ENCODE data around the gene SIGLEC8. TPM values are rescaled to one million over a fixed set of nuclear protein-coding genes. Genes with fewer than 3 reads are reported as not detected.

SIGLEC8 gene
- total RNA-seq, 1 donor from 2014 or later: 0.07 TPM

Other genes starting within 250 kb of the SIGLEC8 start
- gene CD33, start 233.4 kb downstream of the SIGLEC8 start, total RNA-seq: 14.3 and 17.0 TPM in 2 replicates
- gene SIGLECL1, start 207.4 kb downstream of the SIGLEC8 start, total RNA-seq: not detected in 2 replicates
- gene IGLON5, start 146.8 kb downstream of the SIGLEC8 start, total RNA-seq: 7.0 TPM in 2 replicates
- gene VSIG10L, start 116.3 kb downstream of the SIGLEC8 start, total RNA-seq: 9.5 and 10.4 TPM in 2 replicates
- gene ETFB, start 92.1 kb downstream of the SIGLEC8 start, total RNA-seq: 209 and 215 TPM in 2 replicates
- gene CLDND2, start 89.5 kb downstream of the SIGLEC8 start, total RNA-seq: 13.8 and 14.9 TPM in 2 replicates
- gene NKG7, start 85.8 kb downstream of the SIGLEC8 start, total RNA-seq: 332 and 342 TPM in 2 replicates
- not detected in 2 replicates for gene LIM2, start 70.5 kb downstream of the SIGLEC8 start, total RNA-seq
- gene C19orf84, start 67.9 kb downstream of the SIGLEC8 start, total RNA-seq: 0.14 and 0.27 TPM in 2 replicates
- gene SIGLEC10, start 40.8 kb downstream of the SIGLEC8 start, total RNA-seq: 4.0 and 6.6 TPM in 2 replicates
- not detected in 2 replicates for gene CEACAM18, start 20.1 kb upstream of the SIGLEC8 start, total RNA-seq
- 4.5 and 4.6 TPM in 2 replicates for gene SIGLEC12, start 43.3 kb upstream of the SIGLEC8 start, total RNA-seq
- gene SIGLEC6, start 73.2 kb upstream of the SIGLEC8 start, total RNA-seq: 1.2 and 1.7 TPM in 2 replicates
- 11.0 and 13.4 TPM in 2 replicates for gene ZNF175, start 112.8 kb upstream of the SIGLEC8 start, total RNA-seq
- gene SIGLEC5, start 171.9 kb upstream of the SIGLEC8 start, total RNA-seq: not detected in 2 replicates
- 0.34 TPM in 1 of 2 replicates, not detected in the other for gene SIGLEC14, start 188.4 kb upstream of the SIGLEC8 start, total RNA-seq
- gene SPACA6, start 234.9 kb upstream of the SIGLEC8 start, total RNA-seq: 6.7 and 10.9 TPM in 2 replicates

Measured in activated T-helper 2 cell treated with anti-CD3 and anti-CD28 coated beads, Interferon-gamma antibody, Interleukin-2, Interleukin-4, amounts not matched to agents 10 μg/mL and 5 μg/mL and 100 μg/mL, durations not matched to agents 14 hours and 24 hours and 36 hours (primary cell).